Left ventricle myocardium inferior (tissue), 1 donor: Measurements from ENCODE around the gene EHMT1. TPM values are rescaled to one million over a fixed set of nuclear protein-coding genes. Genes with fewer than 3 reads are reported as not detected.

Source experiments
- DNase-seq: peaks from one replicate; pipeline ENCODE4 v3.0.0-alpha.2; 2020
- H3K27ac ChIP-seq: fragments of 200-600 bp; replicated peaks from 2 replicates; pipeline ENCODE4 v1.8.0; 2021
- H3K27me3 ChIP-seq: fragments of 200-600 bp; 2 replicates; pipeline ENCODE4 v1.8.0; 2021; ENCODE audit warnings: low read depth
- H3K36me3 ChIP-seq: fragments of 200-600 bp; 2 replicates; pipeline ENCODE4 v1.8.0; 2021
- H3K4me1 ChIP-seq: fragments of 200-600 bp; 2 replicates; pipeline ENCODE4 v1.8.0; 2021
- H3K4me3 ChIP-seq: fragments of 200-600 bp; 2 replicates; pipeline ENCODE4 v1.8.0; 2021; ENCODE audit warnings: mild to moderate bottlenecking, moderate library complexity
- H3K9me3 ChIP-seq: fragments of 200-600 bp; replicated peaks from 2 replicates; pipeline ENCODE4 v1.8.0; 2021
- CTCF ChIP-seq: fragments of 200-600 bp; IDR thresholded peaks from 2 replicates; pipeline ENCODE4 v1.8.0; 2021; ENCODE audit warnings: antibody characterized with exemption, mild to moderate bottlenecking, borderline replicate concordance
- intact Hi-C: fragments of 100-400 bp; cut with micrococcal nuclease; formaldehyde crosslinking; loops from one replicate; pipeline ENCODE4 v1.11.0; 2022
- total RNA-seq: library from RNA; stranded (reverse); fragmentation: NEBNext Ultra II Directional; extraction: Animal tissue kit (Norgen Biotek cat#: 25700); gene quantifications from one replicate; pipeline ENCODE4 v1.2.1, GENCODE V29; 2021
- donor health status: DM: no; HTN: yes; CAD: no; lungs with severe emphysema.

Gene EHMT1
- total RNA-seq, 1 donor from 2014 or later = 31.3 TPM

DNA sequence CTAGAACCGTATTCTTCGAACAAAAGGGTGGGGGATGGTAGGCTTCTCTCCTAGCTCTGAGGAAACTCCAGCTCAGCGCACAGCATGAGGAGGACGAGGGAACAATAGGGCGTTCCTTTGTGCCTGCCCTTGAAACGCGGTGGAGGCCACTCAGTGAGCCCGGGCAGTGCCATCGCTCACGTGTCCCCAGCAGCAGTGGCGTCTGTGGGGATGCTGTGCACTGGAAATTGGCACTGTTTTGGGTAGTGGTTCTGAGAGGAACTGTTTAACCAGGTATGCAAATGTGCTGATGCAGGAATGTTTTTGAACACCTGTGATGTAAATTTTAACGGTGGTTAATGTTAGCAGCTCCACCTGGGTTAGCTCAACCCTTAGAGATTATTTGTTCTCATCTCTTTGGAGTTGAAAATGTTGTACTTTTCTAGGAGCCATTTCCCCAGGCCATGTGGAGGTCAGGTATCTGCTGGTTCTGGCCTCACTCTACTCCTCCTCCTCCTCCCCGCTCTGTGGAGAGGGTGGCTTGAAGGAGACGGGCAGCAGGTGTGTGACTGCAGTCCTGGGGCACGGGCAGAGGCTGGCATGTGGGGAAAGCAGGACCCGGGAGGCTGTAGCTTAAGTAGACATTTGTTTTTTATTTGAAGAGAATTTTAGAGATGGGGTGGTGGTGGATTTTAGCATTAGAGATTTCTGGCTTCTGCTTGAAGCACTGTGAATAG lies 48.3 kb downstream of the EHMT1 start:
- DNase-seq = no peak
- no peak overlapping the region for H3K4me3 ChIP-seq
- intact Hi-C loops = no loop called here
- H3K4me1 ChIP-seq = peaks cover 43% of the 10 kb centered on the region
- no peaks in the 10 kb centered on the region for H3K27me3 ChIP-seq
- H3K9me3 ChIP-seq = no peaks in the 10 kb centered on the region
- no peaks in the 10 kb centered on the region for H3K36me3 ChIP-seq
- no peak for TF ChIP-seq CTCF
- H3K27ac ChIP-seq = no peak overlapping the region

DNA sequence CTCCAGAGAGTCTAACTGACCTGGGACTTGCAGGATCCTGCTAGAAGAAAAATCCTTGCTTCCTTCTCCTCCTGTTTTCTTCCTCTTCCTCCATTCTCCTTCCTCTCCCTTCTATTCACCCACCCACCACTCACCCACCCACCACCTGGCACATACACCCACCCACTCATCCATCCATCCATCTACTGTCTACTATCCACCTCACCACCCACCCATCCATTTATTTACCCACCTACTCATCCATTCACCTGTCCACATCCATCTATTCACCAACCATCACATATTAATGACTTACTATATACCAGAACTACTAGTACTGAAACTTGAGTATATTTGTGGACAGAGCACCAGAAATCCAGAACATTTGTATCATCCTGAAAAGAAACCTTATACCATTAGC lies 49.4 kb downstream of the EHMT1 start:
- no peak overlapping the region for H3K27ac ChIP-seq
- H3K27me3 ChIP-seq = no peaks in the 10 kb centered on the region
- H3K9me3 ChIP-seq = no peaks in the 10 kb centered on the region
- no peaks in the 10 kb centered on the region for H3K36me3 ChIP-seq
- peaks cover 53% of the 10 kb centered on the region for H3K4me1 ChIP-seq
- no peak for DNase-seq
- H3K4me3 ChIP-seq = no peak overlapping the region
- intact Hi-C loops = no loop called here
- no peak for TF ChIP-seq CTCF

DNA sequence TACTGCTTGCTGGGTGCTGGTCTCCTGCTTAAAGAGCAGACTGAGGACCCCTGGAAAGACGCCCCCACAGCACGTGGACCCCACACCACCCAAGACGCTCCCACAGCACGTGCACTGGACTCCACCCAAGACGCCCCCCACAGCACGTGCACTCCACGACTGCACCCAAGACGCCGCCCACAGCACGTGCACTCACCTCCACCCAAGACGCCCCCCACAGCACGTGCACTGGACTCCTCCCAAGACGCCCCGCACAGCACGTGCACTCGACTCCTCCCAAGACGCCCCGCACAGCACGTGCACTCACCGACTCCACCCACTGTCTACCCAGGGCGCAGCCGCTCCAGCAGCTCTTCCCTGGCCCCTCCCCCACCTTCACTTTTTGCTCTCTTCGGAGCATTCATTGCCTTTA lies 50.5 kb downstream of the EHMT1 start:
- intact Hi-C loops = no loop called here
- peaks cover 63% of the 10 kb centered on the region for H3K4me1 ChIP-seq
- no peak for DNase-seq
- H3K9me3 ChIP-seq = no peaks in the 10 kb centered on the region
- TF ChIP-seq CTCF = no peak
- no peak overlapping the region for H3K27ac ChIP-seq
- no peak overlapping the region for H3K4me3 ChIP-seq
- no peaks in the 10 kb centered on the region for H3K36me3 ChIP-seq
- H3K27me3 ChIP-seq = no peaks in the 10 kb centered on the region

DNA sequence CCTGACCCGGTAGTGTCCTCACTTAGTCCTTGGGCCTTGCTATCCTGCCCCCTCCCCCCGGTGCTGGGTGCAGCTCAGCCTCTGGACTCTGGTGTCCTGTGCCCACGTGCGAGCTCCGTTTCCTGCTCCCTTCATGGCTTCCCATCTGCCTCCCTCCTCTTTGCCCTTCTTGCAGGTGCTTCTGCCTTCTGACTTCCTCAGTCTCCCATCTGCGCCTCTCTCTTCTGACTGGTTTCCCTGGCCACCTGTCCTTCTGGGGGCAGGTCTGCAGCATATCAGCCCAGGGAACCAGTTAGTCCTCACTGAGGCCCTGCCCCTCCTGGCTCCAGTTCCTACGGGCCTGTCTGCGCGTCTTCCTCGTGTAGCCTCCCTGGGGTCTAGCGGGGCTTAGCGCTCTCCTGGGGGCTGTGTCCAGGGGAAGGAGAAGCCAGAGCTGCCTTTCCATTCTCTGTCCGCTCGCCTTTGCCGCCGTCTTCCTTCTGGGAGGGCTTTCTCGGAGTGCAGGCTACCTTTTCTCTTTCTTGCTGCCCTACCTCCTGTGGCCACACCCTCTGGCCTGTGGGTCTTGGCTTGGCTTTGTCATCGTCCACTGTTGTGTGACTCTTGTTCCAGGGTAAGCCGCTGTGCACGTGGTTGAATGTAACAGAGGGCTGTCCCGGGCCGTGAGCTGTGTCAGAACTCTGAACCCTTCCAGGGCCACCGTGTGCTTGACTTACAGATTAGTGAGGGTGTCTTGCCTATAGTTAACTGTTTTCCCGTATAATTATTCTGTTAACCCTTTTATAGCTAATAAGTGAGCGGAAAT lies 51.8 kb downstream of the EHMT1 start:
- no peak for TF ChIP-seq CTCF
- no peaks in the 10 kb centered on the region for H3K9me3 ChIP-seq
- intact Hi-C loops = no loop called here
- no peak overlapping the region for H3K4me3 ChIP-seq
- peak; percentile 55 for DNase-seq
- peaks cover 75% of the 10 kb centered on the region for H3K4me1 ChIP-seq
- no peaks in the 10 kb centered on the region for H3K27me3 ChIP-seq
- H3K27ac ChIP-seq = no peak overlapping the region
- no peaks in the 10 kb centered on the region for H3K36me3 ChIP-seq

DNA sequence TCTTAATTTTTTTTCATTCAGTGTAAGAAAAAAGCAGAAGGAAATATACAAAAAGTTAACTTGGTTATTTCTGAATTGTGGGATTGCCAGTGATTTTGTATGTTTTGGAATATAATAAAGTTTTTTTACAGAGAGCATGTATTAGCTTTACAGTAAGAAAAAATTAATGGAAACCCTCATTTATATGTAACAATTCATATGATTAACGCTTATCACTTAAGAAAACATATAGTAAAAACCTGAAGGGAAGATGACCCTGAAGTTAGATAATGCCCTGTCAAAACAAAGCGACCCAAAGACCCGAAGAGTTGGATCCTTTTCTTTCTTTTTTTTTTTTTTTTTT lies 52.4 kb downstream of the EHMT1 start:
- no peaks in the 10 kb centered on the region for H3K27me3 ChIP-seq
- no peak overlapping the region for H3K4me3 ChIP-seq
- no peaks in the 10 kb centered on the region for H3K36me3 ChIP-seq
- intact Hi-C loops = no loop called here
- no peak for DNase-seq
- H3K4me1 ChIP-seq = peaks cover 70% of the 10 kb centered on the region
- TF ChIP-seq CTCF = no peak
- no peaks in the 10 kb centered on the region for H3K9me3 ChIP-seq
- H3K27ac ChIP-seq = no peak overlapping the region
